Measurements from ENCODE around the gene UST.

The UST gene

DNA sequence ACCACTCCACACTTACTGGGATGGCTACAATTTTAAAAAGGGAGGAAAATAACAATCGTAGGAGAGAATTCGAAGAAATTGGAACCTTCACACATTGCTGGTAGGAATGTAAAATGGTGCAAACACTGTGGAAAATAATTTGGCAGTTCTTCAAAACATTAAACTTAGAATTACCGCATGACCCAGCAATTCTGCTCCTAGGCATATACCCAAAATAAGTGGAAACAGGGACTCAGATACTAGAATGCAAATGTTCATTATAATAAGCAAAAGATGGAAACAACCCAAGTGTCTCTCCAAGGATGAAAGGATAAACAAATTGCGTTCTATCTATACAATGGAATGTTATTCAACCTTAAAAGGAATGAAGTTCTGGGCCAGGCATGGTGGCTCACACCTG is 325.2 kb downstream of the UST start:
- no peak for ATAC-seq

DNA sequence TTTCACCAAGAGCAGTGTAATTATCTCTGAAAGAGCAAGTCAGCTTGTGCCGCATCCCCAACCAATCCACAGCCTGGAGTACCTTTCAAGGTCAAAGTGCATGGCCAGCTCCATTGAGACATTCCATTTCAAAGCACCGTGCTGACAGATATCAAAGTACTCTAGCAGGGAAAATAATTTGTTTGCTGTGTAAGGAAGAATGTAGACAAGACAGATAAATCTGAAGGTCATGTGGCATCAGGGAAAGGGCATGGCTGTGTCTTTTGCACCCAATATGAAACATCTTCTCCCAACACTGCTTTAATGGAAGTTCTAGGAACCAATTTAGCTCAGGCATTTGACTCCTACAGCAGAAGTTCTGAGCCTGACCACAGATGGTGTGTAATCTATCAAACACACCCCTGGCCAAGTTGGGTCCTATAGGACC is 328.0 kb downstream of the UST start:
- ATAC-seq, result no peak

DNA sequence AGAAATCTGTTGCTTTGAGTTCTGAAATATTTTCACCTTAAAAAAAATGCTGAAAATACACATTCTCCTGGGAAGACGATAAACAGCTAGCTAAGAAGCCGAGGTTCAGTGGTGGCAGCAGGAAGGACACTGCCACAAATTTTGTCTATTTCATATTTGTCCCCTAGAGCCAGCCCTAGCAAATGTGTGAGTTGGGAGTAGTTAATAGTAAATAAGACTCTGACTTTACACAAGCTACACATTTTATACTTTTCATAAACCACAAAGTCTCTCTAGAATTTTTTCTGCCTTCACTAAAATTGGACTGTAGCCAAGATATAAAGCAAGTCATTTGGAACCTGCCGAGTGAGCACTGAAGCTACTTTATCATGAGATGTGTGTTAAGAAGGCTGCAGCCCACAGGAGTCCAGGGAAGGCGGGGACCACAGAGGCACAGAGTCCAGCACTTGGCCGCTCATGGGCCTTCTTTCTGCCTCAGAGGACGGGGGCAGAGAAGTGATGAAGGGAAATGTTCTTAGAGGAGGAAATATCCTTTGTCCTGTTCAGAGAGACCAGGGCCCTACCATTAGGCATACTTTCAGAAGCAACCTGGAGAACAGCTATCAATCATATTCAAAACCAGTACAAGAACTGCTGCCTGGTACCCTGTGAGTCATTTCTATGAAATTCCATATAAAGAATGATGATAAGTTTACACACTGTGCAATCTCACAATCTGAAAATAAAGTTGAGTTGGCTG is 329.0 kb downstream of the UST start:
- ATAC-seq, result peak; percentile 57 to 61

DNA sequence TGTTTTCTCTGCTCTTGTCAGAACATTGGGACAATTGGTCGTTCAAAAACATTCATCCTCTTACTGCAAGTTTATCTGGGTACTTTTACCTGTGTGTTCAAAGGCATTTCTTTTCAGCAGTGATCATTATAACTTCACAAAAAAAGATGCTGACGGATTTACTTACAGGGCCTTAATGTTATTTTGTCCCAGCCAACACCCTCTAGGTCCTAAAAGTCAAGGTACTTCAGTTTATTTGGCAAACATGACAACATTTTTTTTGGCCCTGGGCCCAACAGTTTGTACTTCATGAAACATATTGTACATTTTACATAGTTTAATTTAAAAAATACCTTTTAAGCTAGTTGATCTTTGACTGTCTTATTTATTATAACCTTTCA is 329.5 kb downstream of the UST start:
- ATAC-seq, result no peak

- peak; percentile 74 to 86 for ATAC-seq
Observed at GRCh38 chr6:149077208-149077607, 330.4 kb downstream of the UST start.

GRCh38 chr6:149078211-149078782 is 331.5 kb downstream of the UST start:
- ATAC-seq, result no peak

- ATAC-seq, result no peak
Observed at GRCh38 chr6:149079456-149079855, 332.6 kb downstream of the UST start.

GRCh38 chr6:149079911-149080491 is 333.2 kb downstream of the UST start:
- ATAC-seq, result no peak

DNA sequence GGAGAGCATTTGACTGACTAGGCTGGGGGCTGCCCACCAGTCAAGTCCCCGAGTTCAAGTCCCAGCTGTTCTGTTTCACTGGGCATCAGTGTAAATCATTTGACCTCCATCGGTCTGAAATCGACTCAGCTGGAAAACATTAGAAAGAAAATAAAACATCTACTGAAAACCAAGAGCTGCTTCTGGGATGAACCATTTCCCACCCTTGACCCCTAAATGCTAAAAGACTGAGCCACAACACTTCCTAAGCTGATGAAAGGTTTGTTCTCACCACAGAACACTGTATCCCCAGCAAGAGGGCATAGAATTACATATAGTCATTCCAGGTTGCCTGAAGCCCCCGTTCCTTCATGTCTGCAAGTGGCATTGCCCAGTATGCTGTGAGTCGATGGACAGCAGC is 333.7 kb downstream of the UST start:
- no peak for ATAC-seq

GRCh38 chr6:149081281-149081680 is 334.5 kb downstream of the UST start:
- no peak for ATAC-seq

GRCh38 chr6:149082320-149082719 is 335.5 kb downstream of the UST start:
- peak; percentile 37 to 44 for ATAC-seq

GRCh38 chr6:149084026-149084425 is 337.2 kb downstream of the UST start:
- ATAC-seq, result no peak

GRCh38 chr6:149084808-149085556 is 338.2 kb downstream of the UST start:
- ATAC-seq, result peak; percentile 80 to 89

DNA sequence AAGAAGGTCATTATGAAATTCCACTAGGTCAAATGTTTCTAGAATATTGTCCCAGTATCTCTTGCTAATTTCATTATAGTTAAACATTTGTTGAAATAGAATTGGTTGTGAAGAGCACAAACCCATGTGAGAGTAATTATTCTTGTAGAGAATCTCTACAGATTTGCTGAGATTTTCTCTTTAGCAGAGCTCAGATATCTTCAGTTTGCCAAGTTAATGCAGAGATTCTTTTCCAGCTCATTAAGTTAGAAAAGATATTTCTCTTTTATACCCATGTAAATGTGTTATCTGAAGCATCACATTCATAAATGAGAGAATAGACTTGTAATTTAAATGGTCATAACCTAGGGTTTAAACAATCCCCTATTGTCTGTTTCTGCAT is 338.7 kb downstream of the UST start:
- no peak for ATAC-seq

DNA sequence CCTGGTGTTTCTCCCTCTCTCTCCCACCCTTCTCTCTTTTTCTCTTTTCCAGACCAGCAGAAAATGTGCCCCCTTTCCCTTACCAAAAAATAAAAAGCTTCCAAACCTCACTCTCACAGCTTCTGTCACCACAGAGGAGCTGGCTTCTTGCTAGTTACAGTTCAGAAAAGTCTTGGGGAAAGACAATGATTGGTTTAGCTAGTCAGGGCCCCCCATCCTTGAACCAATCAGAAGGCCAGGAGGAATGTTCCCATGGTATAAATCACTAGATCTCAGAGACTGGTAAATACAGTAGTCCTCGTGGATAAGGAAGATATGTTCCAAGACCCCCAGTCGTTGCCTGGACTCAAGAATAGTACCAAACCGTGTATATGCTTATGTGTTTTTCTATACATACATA is 339.5 kb downstream of the UST start:
- ATAC-seq, result no peak

- no peak for ATAC-seq
Observed at GRCh38 chr6:149087898-149088297, 341.1 kb downstream of the UST start.

DNA sequence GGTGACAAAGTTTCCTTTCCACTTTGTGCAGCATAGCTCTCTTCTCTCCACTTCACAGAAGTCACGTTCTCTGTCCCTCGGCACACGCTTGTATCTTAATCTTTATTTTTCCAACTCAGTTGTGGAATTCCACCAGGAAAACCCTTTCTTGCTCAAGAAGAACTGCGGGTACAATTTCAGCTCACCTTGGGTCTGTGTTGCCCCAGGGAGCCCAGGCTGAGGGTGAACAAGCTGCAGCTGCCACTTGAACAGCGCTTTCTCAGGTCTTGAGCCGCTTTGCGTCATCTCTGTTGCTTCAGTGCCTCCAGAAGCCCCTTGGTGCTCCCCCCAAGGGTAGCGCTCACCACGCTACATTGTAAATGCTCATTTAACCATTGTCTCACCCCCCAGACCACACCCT is 341.5 kb downstream of the UST start:
- no peak for ATAC-seq

DNA sequence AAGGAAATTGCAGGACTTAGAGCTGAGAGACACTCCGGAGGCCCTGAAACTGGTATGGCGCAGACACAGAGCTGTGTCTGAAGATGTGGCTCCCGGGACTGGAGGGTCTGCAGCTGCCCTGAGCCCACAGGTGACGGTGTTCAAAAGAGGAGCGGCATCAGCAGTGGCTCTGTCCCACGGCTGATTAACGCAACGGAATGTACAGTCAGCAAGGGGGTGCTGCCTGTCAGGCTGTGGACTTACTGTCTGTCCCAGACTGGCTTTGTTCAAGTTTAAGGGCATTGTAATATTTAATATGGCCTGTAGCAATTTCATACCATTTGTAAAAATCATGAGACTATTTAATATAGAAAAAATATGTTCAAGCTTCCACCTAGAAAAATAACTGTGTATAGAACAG is 342.7 kb downstream of the UST start:
- no peak for ATAC-seq

- ATAC-seq, result no peak
Observed at GRCh38 chr6:149090937-149091336, 344.1 kb downstream of the UST start.

GRCh38 chr6:149093643-149094042 is 346.8 kb downstream of the UST start:
- no peak for ATAC-seq

DNA sequence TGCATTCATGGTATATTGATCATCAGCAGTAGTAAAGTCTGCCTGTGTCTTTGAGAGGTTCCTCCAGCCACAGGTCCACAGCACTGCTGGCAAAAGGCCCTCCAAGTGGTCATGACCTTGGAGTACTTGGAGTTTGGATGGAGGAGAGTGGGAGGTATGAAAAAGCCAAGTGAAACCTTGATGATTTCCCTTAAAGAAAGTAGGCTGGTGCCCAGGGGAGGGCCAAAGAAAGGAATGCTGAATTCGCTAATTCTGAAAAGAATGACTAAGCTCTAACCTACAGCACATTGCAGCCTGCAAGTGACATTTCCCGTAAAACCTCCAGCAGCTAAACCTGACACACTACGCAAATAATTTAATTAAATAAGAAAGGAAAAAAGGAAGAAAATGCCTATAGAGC is 347.3 kb downstream of the UST start:
- ATAC-seq, result peak; percentile 22 to 36

GRCh38 chr6:149094934-149095351 is 348.1 kb downstream of the UST start:
- ATAC-seq, result peak; percentile 86 to 92

- no peak for ATAC-seq
Observed at GRCh38 chr6:149095842-149096241, 349.0 kb downstream of the UST start.

GRCh38 chr6:149097794-149098193 is 351.0 kb downstream of the UST start:
- no peak for ATAC-seq
